BJ (cell line): ENCODE results near the gene GRIN2C. TPM values are rescaled to one million over a fixed set of nuclear protein-coding genes. Genes with fewer than 3 reads are reported as not detected.

Source experiments
- CTCF ChIA-PET: fragments of 350-600 bp; formaldehyde crosslinking; extraction: SDS; loops from one replicate; lab custom pipeline; 2021; ENCODE audit warnings: antibody characterized with exemption, inconsistent platforms; lab: Yijun Ruan, JAX
- POLR2A ChIA-PET: fragments of 300-600 bp; sonication (Branson Sonifier 250); formaldehyde crosslinking; extraction: SDS; loops from one replicate; lab custom pipeline; 2021; ENCODE audit warnings: antibody characterized with exemption; lab: Charles Lee
- DNase-seq: peaks from one replicate; pipeline ENCODE4 v3.0.0-alpha.2; 2011; ENCODE audit warnings: low read depth
- H3K27me3 ChIP-seq: 2 replicates; pipeline ENCODE4 v1.6.0; 2011; ENCODE audit warnings: low read length; ENCODE audit not compliant: control insufficient read depth, insufficient read depth
- H3K36me3 ChIP-seq: 2 replicates; pipeline ENCODE4 v1.5.1; 2011; ENCODE audit warnings: low read length; ENCODE audit not compliant: control insufficient read depth, insufficient read depth
- H3K4me3 ChIP-seq: 2 replicates; pipeline ENCODE4 v1.5.1; 2011; ENCODE audit warnings: low read depth, mild to moderate bottlenecking, control low read depth, low read length
- CTCF ChIP-seq: IDR thresholded peaks from 2 replicates; pipeline ENCODE4 v1.5.1; 2011; ENCODE audit warnings: low read depth, mild to moderate bottlenecking, control low read depth, inconsistent platforms, low read length, moderate library complexity; ENCODE audit not compliant: insufficient read depth
- polyA plus RNA-seq: library from polyadenylated mRNA; depleted of rRNA; stranded (reverse); fragments of >200 nt; gene quantifications from 2 replicates; pipeline ENCODE4 v1.2.3, GENCODE V29; 2011

The GRIN2C gene
- polyA plus RNA-seq, 1 experiment: 0.04 TPM

GRCh38 chr17:74877592-74878548 lies 18.2 kb upstream of the GRIN2C start:
- ChIA-PET CTCF (interaction anchor here (1.3 kb wide), 1 partner anchor 16 kb away, joined by 5 read pairs; no protein-coding TSS in a partner anchor), POLR2A (no interaction called here)

GRCh38 chr17:74875977-74876593 lies 16.4 kb upstream of the GRIN2C start:
- ChIA-PET CTCF (interaction anchor here (1.0 to 1.7 kb wide), 4 partner anchors 11 to 85 kb away, joined by 3 to 5 read pairs (median 4); no protein-coding TSS in a partner anchor), POLR2A (no interaction called here)
- no peak for DNase-seq
- H3K27me3 ChIP-seq: peaks cover 11% of the 10 kb centered on the region
- H3K4me3 ChIP-seq: no peak overlapping the region
- no peaks in the 10 kb centered on the region for H3K36me3 ChIP-seq
- no peak for TF ChIP-seq CTCF

More at GRCh38 chr17:74877592-74878548, 18.2 kb upstream of the GRIN2C start:
- TF ChIP-seq CTCF: no peak
- H3K4me3 ChIP-seq: no peak overlapping the region
- no peak for DNase-seq
- no peaks in the 10 kb centered on the region for H3K36me3 ChIP-seq
- H3K27me3 ChIP-seq: peaks cover 17% of the 10 kb centered on the region

GRCh38 chr17:74875155-74875976 lies 15.7 kb upstream of the GRIN2C start:
- Histone ChIP-seq H3K36me3 (no peaks in the 10 kb centered on the region), H3K4me3 (no peak overlapping the region), H3K27me3 (peaks cover 11% of the 10 kb centered on the region)
- ChIA-PET CTCF (interaction anchor here (0.7 to 1.7 kb wide), 5 partner anchors 10 to 86 kb away, joined by 3 to 4 read pairs (median 3); no protein-coding TSS in a partner anchor), POLR2A (no interaction called here)
- DNase-seq: no peak
- TF ChIP-seq CTCF: no peak

- TF ChIP-seq CTCF: no peak
- Histone ChIP-seq H3K4me3 (no peak overlapping the region), H3K27me3 (peaks cover 9% of the 10 kb centered on the region), H3K36me3 (peaks cover 2% of the 10 kb centered on the region; the same call in 1 of the 2 replicates)
- POLR2A ChIA-PET: no interaction called here
- CTCF ChIA-PET: interaction anchor here (0.7 to 1.7 kb wide), 3 partner anchors 13 to 87 kb away, joined by 3 to 4 read pairs (median 4); no protein-coding TSS in a partner anchor
- no peak for DNase-seq
Observed at GRCh38 chr17:74874615-74875037, 14.9 kb upstream of the GRIN2C start.
